ENCODE results near the gene CPB2.

The CPB2 gene

DNA sequence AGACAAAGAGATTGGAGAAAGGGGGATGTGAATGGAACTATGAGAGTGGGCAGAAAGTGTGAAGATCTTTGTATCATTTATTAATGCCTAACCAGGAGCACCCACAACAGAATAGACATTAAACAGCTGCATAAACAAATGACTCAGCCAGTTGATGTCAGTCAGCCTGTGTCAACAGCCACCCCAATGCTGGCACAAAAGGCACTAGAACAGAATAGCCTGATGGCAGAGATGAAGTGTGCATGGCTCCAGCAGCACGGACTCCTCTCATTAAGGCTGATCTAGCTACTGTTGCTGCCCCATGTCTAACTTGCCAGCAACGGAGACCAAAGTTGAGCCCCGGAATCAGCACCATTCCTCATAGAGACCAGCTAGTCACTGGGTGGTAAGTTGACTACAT, 7.8 kb downstream of the CPB2 start:
- no peaks in the 10 kb centered on the region for H3K36me3 ChIP-seq (replicated peaks; ENCODE audit: low read depth, low read length)
- no peaks in the 10 kb centered on the region for H3K9me3 ChIP-seq (ENCODE audit: insufficient read depth, low read length)

DNA sequence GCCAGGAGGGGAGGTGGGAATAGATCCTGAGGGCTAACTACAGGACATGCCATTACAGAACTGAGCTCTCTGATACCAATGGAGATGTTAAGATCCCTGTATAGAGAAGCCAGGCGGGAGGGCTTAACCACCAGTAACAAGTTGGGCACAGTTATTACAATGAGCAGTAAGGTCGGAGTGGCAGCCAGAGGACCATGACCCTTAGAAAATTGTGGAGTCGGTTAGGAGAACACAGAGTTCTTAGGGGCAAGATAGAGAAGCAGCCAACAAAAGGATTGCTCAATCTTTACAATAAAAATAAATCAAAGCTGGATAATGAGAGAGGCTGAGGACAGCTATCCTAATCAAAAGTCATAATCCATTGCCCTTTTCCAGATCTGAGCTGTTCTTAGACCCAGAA, 10.4 kb downstream of the CPB2 start:
- Histone ChIP-seq H3K9ac (ENCODE audit: low read length) (no peak overlapping the region), H3K79me2 (ENCODE audit: low read length) (no peaks in the 10 kb centered on the region), H3K4me1 (ENCODE audit: low read length) (peaks cover 7% of the 10 kb centered on the region), H3K36me3 (replicated peaks; ENCODE audit: low read depth, low read length) (no peaks in the 10 kb centered on the region), H4K20me1 (ENCODE audit: insufficient read depth, low read length) (no peaks in the 10 kb centered on the region), H3K27ac (ENCODE audit: low read length) (no peak overlapping the region), H3K27me3 (ENCODE audit: low read depth, low read length) (peaks cover 4% of the 10 kb centered on the region), H3K4me3 (ENCODE audit: low read length) (no peak overlapping the region), H2AFZ (ENCODE audit: low read depth, low read length) (no peak overlapping the region), H3K9me3 (ENCODE audit: insufficient read depth, low read length) (no peaks in the 10 kb centered on the region), H3K4me2 (ENCODE audit: low read length) (no peak overlapping the region)
- TF ChIP-seq, protein P1, sequence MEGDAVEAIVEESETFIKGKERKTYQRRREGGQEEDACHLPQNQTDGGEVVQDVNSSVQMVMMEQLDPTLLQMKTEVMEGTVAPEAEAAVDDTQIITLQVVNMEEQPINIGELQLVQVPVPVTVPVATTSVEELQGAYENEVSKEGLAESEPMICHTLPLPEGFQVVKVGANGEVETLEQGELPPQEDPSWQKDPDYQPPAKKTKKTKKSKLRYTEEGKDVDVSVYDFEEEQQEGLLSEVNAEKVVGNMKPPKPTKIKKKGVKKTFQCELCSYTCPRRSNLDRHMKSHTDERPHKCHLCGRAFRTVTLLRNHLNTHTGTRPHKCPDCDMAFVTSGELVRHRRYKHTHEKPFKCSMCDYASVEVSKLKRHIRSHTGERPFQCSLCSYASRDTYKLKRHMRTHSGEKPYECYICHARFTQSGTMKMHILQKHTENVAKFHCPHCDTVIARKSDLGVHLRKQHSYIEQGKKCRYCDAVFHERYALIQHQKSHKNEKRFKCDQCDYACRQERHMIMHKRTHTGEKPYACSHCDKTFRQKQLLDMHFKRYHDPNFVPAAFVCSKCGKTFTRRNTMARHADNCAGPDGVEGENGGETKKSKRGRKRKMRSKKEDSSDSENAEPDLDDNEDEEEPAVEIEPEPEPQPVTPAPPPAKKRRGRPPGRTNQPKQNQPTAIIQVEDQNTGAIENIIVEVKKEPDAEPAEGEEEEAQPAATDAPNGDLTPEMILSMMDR (IDR thresholded peaks at IDR 0.05; ENCODE audit: low read depth, low read length): no peak
- no peak for TF ChIP-seq EZH2phosphoT487 (IDR thresholded peaks at IDR 0.05; ENCODE audit: low read depth)

More for the DNA sequence above, 7.8 kb downstream of the CPB2 start:
- peaks cover 33% of the 10 kb centered on the region for H3K4me1 ChIP-seq (ENCODE audit: low read length)
- TF ChIP-seq, protein P1 (IDR thresholded peaks at IDR 0.05; ENCODE audit: low read depth, low read length): no peak
- no peak for TF ChIP-seq EZH2phosphoT487 (IDR thresholded peaks at IDR 0.05; ENCODE audit: low read depth)
- H2AFZ ChIP-seq (ENCODE audit: low read depth, low read length): no peak overlapping the region
- no peaks in the 10 kb centered on the region for H3K79me2 ChIP-seq (ENCODE audit: low read length)
- H4K20me1 ChIP-seq (ENCODE audit: insufficient read depth, low read length): no peaks in the 10 kb centered on the region
- H3K4me3 ChIP-seq (ENCODE audit: low read length): no peak overlapping the region
- peaks cover 4% of the 10 kb centered on the region for H3K27me3 ChIP-seq (ENCODE audit: low read depth, low read length)
- no peak overlapping the region for H3K9ac ChIP-seq (ENCODE audit: low read length)
- no peak overlapping the region for H3K27ac ChIP-seq (ENCODE audit: low read length)
- no peak overlapping the region for H3K4me2 ChIP-seq (ENCODE audit: low read length)

DNA sequence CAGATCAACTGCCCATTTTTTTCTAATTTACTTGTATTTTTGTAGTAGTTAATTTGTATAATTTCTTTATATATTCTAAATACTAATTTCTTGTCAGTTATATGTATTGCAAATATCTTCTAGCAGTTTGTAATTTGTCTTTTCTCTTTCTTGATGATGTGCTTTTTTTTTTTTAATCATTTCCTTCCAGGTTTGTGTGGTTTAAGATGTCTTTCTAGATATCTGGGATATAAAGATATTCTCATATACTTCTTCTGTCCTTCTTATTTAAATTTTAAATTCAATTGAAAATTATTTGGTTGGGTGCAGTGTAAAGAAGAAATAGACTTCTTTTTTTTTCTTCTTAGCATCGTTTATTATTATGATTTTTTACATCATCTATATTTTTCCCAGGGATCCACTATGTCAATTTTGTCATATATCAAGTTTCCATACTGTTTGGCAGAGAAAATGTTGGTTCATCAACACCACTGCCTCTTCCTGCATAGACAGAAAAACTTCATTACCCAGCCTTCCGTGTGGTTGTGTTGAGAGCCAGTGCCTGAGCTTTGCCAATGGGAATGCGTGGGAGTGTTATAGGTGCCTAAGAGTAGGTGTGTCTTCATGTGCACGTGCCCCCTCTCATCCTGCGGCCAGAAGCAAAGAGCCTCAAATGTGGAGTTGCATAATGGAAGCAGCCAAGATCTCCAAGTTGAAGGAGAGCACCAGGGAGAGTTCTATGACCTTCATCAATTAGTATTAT, 15.8 kb downstream of the CPB2 start:
- Histone ChIP-seq H3K79me2 (ENCODE audit: low read length) (no peaks in the 10 kb centered on the region), H3K27me3 (ENCODE audit: low read depth, low read length) (peaks cover 4% of the 10 kb centered on the region), H3K4me3 (ENCODE audit: low read length) (no peak overlapping the region), H3K27ac (ENCODE audit: low read length) (no peak overlapping the region), H3K9ac (ENCODE audit: low read length) (no peak overlapping the region), H3K36me3 (replicated peaks; ENCODE audit: low read depth, low read length) (no peaks in the 10 kb centered on the region), H3K4me2 (ENCODE audit: low read length) (no peak overlapping the region), H3K9me3 (ENCODE audit: insufficient read depth, low read length) (no peaks in the 10 kb centered on the region), H2AFZ (ENCODE audit: low read depth, low read length) (no peak overlapping the region), H4K20me1 (ENCODE audit: insufficient read depth, low read length) (no peaks in the 10 kb centered on the region), H3K4me1 (ENCODE audit: low read length) (peaks cover 5% of the 10 kb centered on the region; the same call in 1 of the 2 replicates)
- no peak for TF ChIP-seq EZH2phosphoT487 (IDR thresholded peaks at IDR 0.05; ENCODE audit: low read depth)
- TF ChIP-seq, protein P1 (IDR thresholded peaks at IDR 0.05; ENCODE audit: low read depth, low read length): no peak

GRCh38 chr13:46087481-46087880, 17.4 kb downstream of the CPB2 start:
- no peak overlapping the region for H3K4me3 ChIP-seq (ENCODE audit: low read length)
- H2AFZ ChIP-seq (ENCODE audit: low read depth, low read length): no peak overlapping the region
- no peak overlapping the region for H3K9ac ChIP-seq (ENCODE audit: low read length)
- TF ChIP-seq, protein P1 (IDR thresholded peaks at IDR 0.05; ENCODE audit: low read depth, low read length): no peak
- TF ChIP-seq EZH2phosphoT487 (IDR thresholded peaks at IDR 0.05; ENCODE audit: low read depth): no peak
- no peak overlapping the region for H3K27ac ChIP-seq (ENCODE audit: low read length)
- H3K4me1 ChIP-seq (ENCODE audit: low read length): peaks cover 5% of the 10 kb centered on the region; the same call in 1 of the 2 replicates
- no peaks in the 10 kb centered on the region for H3K36me3 ChIP-seq (replicated peaks; ENCODE audit: low read depth, low read length)
- H3K9me3 ChIP-seq (ENCODE audit: insufficient read depth, low read length): no peaks in the 10 kb centered on the region
- no peak overlapping the region for H3K4me2 ChIP-seq (ENCODE audit: low read length)
- peaks cover 3% of the 10 kb centered on the region for H3K27me3 ChIP-seq (ENCODE audit: low read depth, low read length)
- no peaks in the 10 kb centered on the region for H3K79me2 ChIP-seq (ENCODE audit: low read length)
- H4K20me1 ChIP-seq (ENCODE audit: insufficient read depth, low read length): no peaks in the 10 kb centered on the region

All from OCI-LY3 (cell line).